Activated naive CD4-positive, alpha-beta T cell treated with Interleukin-2 at 50 U/mL for 16 hours (primary cell): Measurements from ENCODE around the gene DOCK2.
"Not testable (repeated sequence)": the region's sequence is repeated elsewhere in the genome, so short reads cannot be mapped to it uniquely, and the experiment has no call there.

Experiments
- DNase-seq: peaks from one replicate; pipeline ENCODE4 v3.0.0-alpha.2; 2020

The DOCK2 gene

GRCh38 chr5:169913479-169913878, 276.4 kb downstream of the DOCK2 start:
- no peak for DNase-seq

GRCh38 chr5:169914766-169915165, 277.7 kb downstream of the DOCK2 start:
- no peak for DNase-seq

- DNase-seq = no peak
Observed at GRCh38 chr5:169917500-169917899, 280.4 kb downstream of the DOCK2 start.

GRCh38 chr5:169918228-169918627, 281.2 kb downstream of the DOCK2 start:
- no peak for DNase-seq

- DNase-seq = no peak
Observed at GRCh38 chr5:169920474-169920873, 283.4 kb downstream of the DOCK2 start.

- DNase-seq = no peak
Observed at GRCh38 chr5:169921384-169921783, 284.3 kb downstream of the DOCK2 start.

- DNase-seq = no peak
Observed at GRCh38 chr5:169921949-169922348, 284.9 kb downstream of the DOCK2 start.

GRCh38 chr5:169922474-169922873, 285.4 kb downstream of the DOCK2 start:
- no peak for DNase-seq

- no peak for DNase-seq
Observed at GRCh38 chr5:169923988-169924387, 286.9 kb downstream of the DOCK2 start.

GRCh38 chr5:169933127-169933526, 296.1 kb downstream of the DOCK2 start:
- DNase-seq = no peak

- DNase-seq = no peak
Observed at GRCh38 chr5:169933616-169934015, 296.5 kb downstream of the DOCK2 start.

- DNase-seq = no peak
Observed at GRCh38 chr5:169934990-169935389, 297.9 kb downstream of the DOCK2 start.

- no peak for DNase-seq
Observed at GRCh38 chr5:169935762-169936161, 298.7 kb downstream of the DOCK2 start.

- DNase-seq = no peak
Observed at GRCh38 chr5:169938439-169938838, 301.4 kb downstream of the DOCK2 start.

GRCh38 chr5:169939731-169940130, 302.7 kb downstream of the DOCK2 start:
- no peak for DNase-seq

GRCh38 chr5:169941542-169941941, 304.5 kb downstream of the DOCK2 start:
- DNase-seq = no peak

GRCh38 chr5:169942181-169942580, 305.1 kb downstream of the DOCK2 start:
- DNase-seq = no peak

GRCh38 chr5:169943026-169943425, 306.0 kb downstream of the DOCK2 start:
- DNase-seq = no peak

GRCh38 chr5:169944115-169944514, 307.0 kb downstream of the DOCK2 start:
- DNase-seq = no peak

GRCh38 chr5:169944922-169945680, 308.0 kb downstream of the DOCK2 start:
- no peak for DNase-seq

GRCh38 chr5:169945831-169946261, 308.8 kb downstream of the DOCK2 start:
- DNase-seq = no peak

- no peak for DNase-seq
Observed at GRCh38 chr5:169946743-169947295, 309.7 kb downstream of the DOCK2 start.

- no peak for DNase-seq
Observed at GRCh38 chr5:169950333-169950732, 313.3 kb downstream of the DOCK2 start.

- not testable (repeated sequence) for DNase-seq
Observed at GRCh38 chr5:169953196-169953595, 316.1 kb downstream of the DOCK2 start.

- no peak for DNase-seq
Observed at GRCh38 chr5:169954786-169955185, 317.7 kb downstream of the DOCK2 start.
